CD1c-positive myeloid dendritic cell (primary cell): ENCODE measurements around the gene RSPO1.
"Not testable (repeated sequence)": the region's sequence is repeated elsewhere in the genome, so short reads cannot be mapped to it uniquely, and the experiment has no call there.

Experiments
- DNase-seq: peaks from one replicate; pipeline ENCODE4 v3.0.0-alpha.2; 2016; ENCODE audit errors: extremely low spot score

RSPO1 gene

DNA sequence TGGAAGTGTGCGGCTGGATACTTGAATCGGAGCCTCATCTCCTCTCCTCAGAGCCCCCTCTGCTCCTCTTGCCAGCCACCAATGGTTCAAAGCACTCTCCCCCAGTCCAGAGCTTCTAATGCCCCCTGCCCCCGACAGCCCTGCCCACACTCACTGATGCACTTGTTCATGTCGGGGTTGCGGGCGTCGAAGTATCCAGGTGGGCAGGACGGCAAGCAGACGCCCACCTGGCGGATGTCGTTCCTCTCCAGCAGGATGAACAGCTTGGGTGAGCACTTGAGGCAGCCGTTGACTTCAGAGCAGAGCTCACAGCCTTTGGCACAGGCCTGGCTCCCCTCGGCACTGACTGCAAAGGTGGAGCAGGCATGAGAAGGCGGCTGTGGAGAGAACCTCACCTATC lies 18.4 kb downstream of the RSPO1 start:
- DNase-seq: no peak

DNA sequence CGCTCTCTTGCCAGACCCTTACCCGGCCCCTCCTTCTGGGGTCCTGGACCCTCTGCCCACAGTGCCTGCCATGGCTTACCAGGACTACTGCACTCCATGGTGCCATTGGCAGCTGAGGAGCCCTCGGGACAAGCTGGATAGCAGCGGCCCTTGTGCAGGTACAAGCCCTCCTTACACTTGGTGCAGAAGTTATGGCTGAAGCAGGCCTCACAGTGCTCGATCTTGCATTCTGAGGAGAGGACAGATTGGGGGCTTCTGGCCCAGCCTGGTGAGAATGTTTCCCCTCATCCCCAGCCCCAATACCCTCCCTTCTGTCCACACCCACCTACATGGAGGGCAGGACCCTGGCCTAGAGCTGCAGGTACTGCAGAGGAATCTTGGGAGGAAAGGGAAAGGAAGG lies 20.6 kb downstream of the RSPO1 start:
- no peak for DNase-seq

DNA sequence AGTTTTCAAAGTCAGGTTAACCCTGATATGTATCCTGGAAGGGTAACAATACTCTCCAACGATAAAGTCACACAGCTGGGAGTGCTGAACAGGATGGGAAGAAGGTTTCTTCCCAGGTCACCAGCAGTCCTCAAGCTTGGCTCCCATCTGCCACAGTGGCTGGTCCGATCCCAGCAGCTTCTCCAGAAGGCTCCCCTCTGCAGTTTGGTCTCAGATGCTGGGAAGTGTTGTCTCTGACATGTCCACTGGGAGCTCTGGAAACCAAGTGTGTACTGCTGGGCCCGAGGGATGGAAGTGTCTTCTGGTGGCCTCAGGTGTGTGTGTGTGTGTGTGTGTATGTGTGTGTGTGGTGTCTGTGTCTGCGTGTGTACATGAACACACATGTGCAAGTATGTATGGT lies 22.5 kb downstream of the RSPO1 start:
- DNase-seq: no peak

DNA sequence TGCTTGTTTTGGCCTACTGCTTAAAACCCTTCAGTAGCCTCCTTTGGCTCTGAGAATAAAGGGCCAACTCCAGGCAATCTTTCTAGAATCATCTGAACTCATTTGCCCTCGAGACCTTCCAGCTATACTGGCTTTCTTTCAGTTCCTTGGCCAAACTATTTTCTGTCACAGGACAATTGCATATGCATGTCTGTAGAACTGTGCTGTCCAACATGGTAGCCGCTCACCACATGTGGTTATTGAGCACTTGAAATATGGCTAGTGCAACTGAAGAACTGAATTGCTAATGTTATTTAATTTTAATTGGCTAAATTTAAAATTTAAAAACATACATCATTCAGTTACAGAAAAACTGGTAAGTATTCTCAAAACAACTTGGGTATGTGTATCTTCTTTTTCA lies 24.7 kb downstream of the RSPO1 start:
- DNase-seq: no peak

DNA sequence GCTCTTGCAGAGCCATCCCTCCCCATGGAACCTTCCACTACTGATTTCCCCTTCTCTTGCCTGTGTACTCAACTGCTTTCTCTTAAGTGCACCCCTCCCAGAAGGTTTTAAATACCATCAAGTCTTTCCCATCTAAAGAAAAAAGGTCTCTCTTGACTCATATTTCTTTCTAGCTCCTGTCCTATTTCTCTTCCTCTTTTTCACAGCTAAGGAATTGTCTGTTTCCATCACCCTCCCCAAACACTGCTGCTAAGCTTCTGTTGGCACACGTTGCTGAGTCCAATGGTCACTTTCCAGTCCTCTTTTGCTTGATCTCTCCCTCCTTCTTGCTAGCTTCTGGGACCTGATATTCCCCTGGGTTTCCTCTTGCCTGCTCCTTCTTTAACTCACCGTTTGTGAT lies 25.7 kb downstream of the RSPO1 start:
- DNase-seq: no peak

DNA sequence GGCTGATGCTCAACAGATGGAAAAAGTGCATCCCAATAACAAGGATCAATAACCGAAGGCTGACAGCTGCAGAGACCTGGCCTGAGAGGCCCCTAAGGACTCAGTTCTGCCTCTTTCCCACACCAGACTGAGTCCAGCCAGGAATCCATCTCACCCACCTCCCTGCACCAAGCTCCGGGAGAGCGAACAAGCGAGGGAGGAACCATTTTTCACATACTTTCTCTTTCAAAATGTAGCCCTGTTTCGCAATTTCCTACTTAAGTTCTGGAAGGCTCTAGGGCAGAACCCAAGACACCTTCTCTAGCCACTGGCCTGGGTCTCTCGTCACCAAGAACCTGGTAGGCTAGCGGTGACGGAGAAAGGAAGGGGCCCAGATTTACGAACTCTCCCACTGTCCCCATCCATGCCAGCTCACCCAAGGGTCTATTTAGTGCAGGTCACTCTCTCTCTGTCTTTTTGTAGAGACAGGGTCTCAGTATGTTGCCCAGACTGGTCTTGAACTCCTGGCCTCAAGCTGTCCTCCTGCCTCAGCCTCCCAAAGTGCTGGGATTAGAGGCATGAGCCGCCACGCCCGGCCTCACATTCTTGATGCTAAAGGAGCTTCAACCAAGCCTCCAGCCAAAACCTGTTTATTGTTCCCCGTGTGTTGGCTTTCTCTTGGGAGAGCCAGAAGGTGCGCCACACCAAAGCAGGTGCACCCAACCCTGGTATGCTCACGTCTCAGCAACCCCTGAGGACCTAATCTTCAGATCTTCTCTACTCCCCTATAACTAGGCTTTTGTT lies 28.0 kb downstream of the RSPO1 start:
- peak; percentile 16 for DNase-seq

DNA sequence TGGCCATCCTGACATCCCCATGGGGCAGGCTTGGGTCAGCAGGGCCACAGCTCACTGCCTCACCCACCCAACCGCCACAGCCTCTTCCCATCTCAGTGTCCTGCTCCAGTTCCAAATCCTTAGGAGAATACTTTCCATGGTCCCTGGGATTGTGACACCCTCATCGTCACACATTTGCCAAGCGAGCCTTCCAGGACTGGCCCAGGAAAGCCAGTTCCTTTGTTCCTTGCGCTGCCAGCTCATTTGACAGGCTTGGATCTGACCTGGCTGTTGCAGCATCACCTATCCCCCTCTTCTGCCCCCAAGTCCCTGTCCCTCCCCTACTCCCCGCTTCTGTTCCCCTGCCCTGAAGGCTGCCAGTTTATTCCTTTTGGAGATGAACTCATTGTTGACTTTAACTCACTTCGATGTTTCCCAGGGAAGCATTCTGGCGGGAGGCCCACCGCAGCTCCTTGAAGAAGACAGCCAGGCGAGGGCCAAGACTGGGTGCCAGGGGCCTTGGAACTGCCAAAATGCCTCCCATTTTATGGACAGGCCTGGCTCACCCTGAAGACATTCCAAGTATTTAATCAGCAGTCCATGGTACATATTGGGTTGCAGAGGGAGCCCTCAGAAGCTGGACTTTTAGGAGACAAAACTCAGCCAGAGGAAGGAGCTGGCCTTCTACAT lies 28.8 kb downstream of the RSPO1 start:
- DNase-seq: no peak

DNA sequence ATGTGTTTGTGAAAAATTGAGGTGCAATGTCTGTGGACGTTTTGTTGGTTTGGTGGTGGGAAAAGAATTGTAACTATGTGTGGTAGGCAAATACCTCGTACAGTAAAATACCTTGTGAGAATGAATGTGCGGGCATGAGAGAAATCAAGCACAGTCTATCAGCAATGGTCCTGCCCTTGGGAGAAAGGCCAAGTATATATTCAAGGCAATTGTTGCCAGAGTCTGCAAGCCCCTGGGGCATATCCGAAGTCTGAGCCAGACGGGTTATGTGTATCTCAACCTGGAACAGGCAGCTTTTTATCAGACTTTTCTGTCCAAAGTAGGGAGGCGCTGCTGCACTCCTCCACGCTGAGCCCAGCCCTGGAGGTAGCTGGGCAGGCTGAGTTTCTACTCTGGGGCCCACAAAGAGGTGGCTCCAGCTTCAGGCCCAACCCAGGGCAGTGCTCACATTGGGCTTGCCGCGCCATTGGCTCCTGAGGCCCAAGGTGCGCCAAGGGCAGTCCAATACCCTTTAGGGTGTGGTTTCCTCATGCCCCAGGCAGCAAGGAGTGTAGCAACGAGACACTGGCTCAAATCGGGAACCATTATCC lies 29.5 kb downstream of the RSPO1 start:
- no peak for DNase-seq

DNA sequence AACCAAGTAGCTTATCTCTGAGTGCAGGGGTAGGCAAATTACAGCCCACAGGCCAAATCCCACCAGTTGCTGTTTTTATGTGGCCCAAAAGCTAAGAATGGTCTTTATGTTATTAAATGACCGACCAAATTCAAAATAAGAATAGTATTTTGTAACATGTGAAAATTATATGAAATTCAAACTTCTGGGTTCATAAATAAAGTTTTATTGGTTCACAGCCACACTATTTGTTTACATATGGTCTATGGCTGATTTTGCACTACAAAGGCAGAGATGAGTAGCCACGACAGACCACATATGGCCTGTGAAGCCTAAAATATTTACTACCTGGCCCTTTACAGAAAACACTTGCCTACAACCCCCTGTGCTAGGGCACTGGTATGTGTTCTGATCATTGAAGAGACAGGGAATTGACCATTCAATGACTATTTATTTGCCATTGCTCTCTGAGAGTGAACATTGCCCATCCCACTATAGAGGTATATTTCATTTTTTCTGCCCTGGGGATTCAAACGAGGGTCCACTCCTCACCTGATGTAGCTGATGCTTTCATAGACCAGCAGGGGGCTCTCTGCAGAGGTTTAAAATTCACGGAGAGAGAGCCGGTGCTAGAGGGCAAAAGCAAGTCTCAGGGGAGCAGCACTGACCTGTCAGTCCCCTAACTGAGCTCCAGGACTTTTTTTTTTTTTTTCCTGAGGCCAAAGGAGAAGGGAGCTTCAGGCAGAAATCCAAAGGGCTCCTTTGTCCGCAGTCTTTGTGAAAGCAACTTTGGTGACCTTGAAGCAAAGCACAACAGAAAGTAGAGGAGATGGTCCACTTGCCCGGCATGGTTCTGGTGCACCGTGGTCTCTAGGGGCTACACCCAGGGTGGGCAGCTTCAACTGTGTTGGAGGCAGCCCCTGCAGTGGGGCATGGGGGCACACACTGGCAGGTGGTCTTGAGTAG lies 31.7 kb downstream of the RSPO1 start:
- peak; percentile 58 for DNase-seq

DNA sequence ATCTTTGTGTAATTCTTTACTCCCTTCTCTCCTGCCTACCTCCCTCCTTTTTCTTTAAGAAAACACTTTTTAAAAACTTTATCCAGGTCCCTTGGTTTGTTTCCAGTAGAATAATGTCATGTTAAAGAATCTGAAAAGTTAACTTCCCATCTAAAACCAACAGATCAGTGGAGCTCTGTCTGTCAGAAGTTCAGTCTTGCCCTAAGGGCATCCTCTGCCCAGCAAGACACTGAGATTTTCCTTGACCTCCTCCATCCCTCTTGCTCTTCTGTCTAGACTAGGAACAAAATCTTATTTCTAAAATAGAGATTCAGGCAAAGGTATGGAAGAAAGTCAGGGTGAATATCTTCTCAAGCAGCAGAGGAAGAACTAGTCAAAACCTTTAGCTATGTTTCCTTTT lies 33.3 kb downstream of the RSPO1 start:
- DNase-seq: no peak

DNA sequence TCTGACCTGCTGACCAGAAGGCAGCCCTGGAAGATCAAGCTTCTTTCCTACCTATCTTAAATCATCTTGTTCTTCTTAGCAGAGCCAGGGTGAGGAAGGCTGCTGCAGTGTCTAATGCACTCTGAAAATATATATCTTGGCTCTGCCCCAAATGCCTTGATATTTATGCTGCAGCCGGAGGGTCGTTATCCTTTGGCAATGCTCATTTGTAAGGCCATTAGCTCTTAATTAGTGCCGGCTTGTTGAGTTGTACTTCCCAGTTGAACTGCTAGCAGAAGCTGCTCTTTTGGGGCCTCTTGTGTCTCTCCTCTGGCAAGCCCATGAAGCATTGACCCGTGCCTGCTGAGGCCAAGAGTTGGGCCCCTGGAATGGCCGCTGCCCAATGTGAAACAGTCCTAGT lies 34.8 kb downstream of the RSPO1 start:
- no peak for DNase-seq

DNA sequence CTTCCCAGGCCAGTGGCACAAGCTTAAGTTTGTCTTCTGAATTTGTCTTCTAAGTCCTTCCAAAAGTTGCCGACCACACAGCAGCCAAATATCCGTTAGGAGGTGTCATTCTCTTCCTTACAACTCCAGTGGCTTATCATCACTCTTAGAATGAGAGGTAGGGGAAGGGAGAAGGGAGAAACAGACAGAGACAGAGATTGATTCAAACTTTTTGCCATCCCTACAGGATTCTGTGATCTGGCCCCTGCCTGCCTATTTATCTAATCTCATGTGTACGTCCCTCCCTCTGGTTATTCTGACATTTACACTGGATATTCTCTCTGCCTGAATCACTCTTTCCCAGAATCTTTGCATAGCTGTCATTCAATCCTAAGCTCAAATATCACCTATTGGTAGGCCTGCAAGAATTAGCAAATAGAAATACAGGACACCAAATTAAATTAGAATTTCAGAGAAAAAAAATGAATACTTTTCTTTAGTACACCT lies 38.5 kb downstream of the RSPO1 start:
- no peak for DNase-seq

DNA sequence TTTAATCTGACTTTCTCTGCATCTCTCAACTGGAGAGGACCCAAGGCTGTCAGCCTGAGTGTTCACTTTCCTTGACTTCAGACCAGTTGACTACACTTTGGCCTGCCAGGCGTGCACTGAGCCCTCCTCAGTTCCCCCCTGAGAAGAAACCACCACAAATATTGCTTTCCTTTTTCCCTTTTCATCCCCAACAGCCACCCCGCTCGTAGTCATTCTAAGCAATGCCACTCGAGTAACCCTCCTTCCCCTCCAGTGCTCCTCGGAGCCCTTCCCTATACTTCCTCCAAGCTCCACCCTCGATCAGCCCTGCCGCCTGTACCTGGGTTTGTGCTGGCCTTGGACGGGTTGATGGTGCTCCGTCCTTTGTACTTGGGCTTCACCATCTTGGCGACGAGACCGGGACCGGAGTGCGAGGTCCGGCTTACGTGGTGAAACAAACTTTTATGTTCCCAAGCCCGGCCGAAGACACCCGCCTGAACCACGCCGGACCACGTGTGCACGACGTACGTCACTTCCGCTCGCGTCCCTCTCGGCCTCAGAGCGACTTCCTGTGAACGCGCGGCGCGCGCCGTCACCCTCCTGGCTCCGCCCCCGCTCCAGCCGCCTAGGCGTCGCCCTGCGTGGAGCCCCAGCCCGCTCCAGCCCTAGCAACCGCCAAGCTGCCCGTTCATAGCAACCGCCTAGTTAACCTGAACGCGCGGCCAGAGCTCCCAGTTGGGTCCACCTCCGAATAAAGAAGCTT lies 39.1 kb downstream of the RSPO1 start, which contains the start of gene GNL2:
GNL2 (minus strand) TSS at position 498 of the 742 bp plus-strand sequence; CDS start at position 383, 115 bp downstream.
- DNase-seq: peak; percentile 99

DNA sequence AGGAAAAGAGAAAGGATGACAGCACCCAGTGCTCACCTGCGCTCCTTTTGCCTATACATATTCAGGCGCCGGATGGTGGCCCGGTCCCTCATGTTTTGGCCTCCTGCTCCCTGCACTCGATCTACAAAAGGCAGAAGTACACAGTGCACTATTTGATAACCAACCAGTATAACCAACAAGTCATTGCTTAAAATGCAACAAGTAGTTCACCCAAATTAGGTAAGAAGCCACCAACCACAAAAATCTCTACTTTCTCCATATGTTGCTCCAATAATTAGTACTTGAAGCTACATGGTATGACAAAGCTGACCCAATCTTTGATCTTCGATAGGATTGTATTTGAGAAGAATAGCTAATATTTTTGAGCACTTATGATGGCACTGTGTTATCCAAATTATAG lies 41.0 kb downstream of the RSPO1 start:
- DNase-seq: no peak

DNA sequence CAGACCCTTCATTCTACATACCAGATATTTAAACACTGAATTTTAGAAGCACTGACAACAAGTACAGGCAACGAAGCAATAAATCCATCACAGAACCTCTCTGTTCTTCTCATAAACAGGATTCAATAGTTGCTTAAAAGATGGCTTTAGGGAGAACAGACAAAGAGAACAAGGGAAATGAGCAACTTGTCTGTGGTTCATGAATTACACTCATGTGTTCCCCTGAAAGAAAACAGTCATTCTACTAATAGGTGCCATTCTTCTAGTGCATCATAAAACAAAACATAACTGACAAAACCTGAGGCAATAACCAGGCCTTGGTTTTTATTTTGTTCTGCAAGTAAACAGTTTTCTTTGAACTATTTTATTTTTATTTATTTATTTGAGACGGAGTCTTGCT lies 45.8 kb downstream of the RSPO1 start:
- no peak for DNase-seq

DNA sequence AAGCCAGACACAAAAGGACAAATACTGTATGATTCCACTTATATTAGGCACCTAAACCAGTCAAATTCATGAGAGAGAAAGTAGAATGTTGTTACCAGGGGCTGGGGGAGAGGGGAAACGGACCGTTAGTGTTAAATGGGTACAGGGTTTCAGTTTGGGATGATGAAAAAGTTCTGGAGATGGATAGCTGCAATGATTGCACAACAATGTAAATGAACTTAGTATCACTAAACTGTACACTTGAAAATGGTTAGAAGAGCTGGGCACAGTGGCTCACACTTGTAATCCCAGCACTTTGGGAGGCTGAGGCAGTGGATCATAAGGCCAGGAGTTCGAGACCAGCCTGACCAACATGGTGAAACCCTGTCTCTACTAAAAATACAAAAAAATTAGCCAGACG lies 50.1 kb downstream of the RSPO1 start:
- DNase-seq: not testable (repeated sequence)

DNA sequence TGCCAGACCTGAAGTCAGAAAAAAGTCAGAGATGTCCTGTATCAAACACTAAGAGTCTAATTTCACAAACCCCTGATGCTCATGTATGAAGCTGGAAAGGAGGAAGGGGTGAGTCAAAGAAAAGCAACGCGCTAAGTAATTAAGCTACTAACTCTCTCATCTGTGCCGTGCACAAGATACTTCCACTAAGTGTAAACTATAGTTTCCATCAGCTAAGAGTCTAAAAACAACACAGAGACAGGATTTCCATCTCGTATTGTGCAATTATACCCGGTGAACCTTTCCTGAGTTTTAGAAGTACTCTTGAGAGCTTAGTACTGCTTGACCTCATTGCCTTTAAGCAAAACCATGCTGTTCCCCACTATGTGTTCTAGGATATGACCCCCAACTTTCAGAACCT lies 59.0 kb downstream of the RSPO1 start:
- DNase-seq: no peak

DNA sequence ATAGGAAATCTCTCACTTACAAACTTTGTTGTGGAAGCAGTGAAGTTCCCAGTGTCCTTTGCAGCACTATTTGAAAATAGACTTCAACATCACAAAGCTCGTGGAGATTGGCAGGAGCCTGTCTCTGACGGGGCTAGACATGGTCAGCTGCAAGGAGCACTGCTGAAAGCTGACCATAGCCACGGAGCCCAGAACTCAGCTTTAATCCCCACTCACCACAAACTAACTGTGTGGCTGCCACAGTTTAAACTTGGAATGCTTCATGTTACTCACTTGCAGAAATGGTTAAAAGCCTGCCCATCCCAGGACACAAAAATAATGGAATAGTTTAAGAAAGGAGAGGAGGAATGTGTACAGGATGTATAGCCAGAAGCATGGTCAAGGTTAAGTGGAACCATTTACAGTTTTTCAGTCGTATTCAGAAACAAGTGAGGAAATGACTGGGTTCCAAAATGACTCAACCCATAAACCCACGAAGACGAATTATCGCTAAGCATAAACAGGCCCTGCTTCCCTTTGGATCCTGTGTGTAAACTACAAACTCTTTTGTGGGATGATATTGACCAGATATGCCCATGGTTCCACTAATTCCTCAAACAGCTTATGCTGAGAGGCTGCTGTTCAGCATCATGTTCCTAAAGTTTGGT lies 59.7 kb downstream of the RSPO1 start:
- no peak for DNase-seq

DNA sequence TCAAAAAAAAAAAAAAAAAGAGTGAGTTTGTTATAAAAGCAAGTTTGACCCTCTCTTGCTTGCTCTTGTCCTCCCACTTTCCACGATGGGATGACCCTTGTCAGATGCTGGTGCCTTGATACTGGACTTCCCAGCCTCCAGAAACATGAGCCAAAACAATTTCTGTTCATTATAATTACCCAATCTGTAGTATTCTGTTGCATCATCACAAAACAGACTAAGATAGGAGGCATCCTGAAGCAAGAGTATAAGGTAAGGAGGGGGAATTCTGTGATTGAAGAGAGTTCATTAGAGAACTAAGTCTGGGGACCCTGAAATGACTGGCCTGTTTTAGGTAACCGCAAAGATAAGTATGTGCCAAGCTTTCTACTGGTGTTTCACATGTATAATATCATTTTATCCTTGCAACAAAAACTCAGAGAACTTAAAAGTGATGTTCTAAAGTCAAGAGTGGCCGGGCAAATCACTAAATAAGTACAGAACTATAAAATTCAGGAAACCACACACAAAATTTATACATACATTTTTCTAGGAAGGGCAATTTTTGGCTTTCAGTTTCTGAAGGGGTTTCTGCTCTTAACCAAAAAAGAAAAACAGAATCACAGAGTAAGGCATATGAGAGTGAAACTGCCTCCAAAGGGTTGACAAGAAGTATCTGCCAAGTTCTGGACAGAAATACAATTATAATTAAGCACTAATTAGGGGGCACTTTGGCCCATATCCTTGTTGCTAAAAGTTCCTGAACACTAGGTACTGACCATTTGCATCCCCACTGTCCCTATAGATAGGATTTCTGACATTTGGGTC lies 64.0 kb downstream of the RSPO1 start:
- no peak for DNase-seq

DNA sequence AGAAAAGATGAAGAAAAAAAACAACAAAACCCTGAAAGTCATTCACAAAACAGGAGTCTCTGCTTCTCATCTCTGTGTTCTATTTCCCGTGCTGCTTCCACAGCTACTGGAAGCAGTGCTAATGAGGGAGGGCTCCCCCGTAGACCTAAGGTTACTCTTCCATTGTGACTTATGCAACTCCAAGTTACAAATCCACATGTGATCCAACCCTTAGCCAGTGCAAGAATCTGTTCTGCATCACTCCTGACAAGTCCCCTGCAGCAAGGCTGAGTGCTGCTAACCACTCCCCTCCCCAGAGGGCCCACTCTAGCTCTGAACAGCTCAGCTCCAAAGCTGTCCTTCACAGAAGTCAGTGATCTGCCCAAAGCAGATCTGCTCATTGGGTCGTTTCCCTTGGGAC lies 67.7 kb downstream of the RSPO1 start:
- DNase-seq: no peak
